ENCODE measurements around the gene LIMK1. TPM values are rescaled to one million over a fixed set of nuclear protein-coding genes. Genes with fewer than 3 reads are reported as not detected.

The LIMK1 gene
- total RNA-seq, 1 experiment from 2014 or later: 31.4 TPM

- Histone ChIP-seq H3K36me3 (ENCODE audit: control insufficient read depth, insufficient read depth, low read length) (no peaks in the 10 kb centered on the region), H3K4me3 (ENCODE audit: low read depth, low read length) (no peak overlapping the region), H3K4me1 (no peaks in the 10 kb centered on the region), H3K27me3 (replicated peaks; ENCODE audit: control insufficient read depth, insufficient read depth, low read length) (no peaks in the 10 kb centered on the region), H3K9me3 (no peaks in the 10 kb centered on the region)
- ChIA-PET POLR2A (no interaction called here), CTCF (no interaction called here)
- no peak for TF ChIP-seq CTCF (IDR thresholded peaks at IDR 0.05; ENCODE audit: insufficient read depth in 1 of 2, low read depth in 1 of 2, low read length in 1 of 2, severe bottlenecking in 1 of 2, unreplicated experiment in 1 of 2)
- Mint-ChIP-seq H3K4me1 (ENCODE audit: low read depth, unreplicated experiment) (no peaks in the 10 kb centered on the region), H3K4me3 (ENCODE audit: unreplicated experiment) (no peak overlapping the region), H3K27ac (ENCODE audit: unreplicated experiment) (no peak overlapping the region), H3K27me3 (ENCODE audit: insufficient read depth, unreplicated experiment) (peaks cover 4% of the 10 kb centered on the region), H3K9me3 (ENCODE audit: unreplicated experiment) (no peaks in the 10 kb centered on the region), H3K36me3 (ENCODE audit: insufficient read depth, unreplicated experiment) (no peaks in the 10 kb centered on the region)
- BruUV-seq (replicated peaks): no TSS peak
- intact Hi-C loops (cut with micrococcal nuclease; ENCODE audit: unreplicated experiment): no loop called here
- no peak for DNase-seq
Measured at GRCh38 chr7:74047804-74048380, 35.7 kb upstream of the LIMK1 start.

- Histone ChIP-seq H3K4me3 (ENCODE audit: low read depth, low read length) (no peak overlapping the region), H3K27me3 (replicated peaks; ENCODE audit: control insufficient read depth, insufficient read depth, low read length) (no peaks in the 10 kb centered on the region), H3K36me3 (ENCODE audit: control insufficient read depth, insufficient read depth, low read length) (no peaks in the 10 kb centered on the region), H3K9me3 (no peaks in the 10 kb centered on the region), H3K4me1 (no peaks in the 10 kb centered on the region)
- ChIA-PET POLR2A (no interaction called here), CTCF (no interaction called here)
- Mint-ChIP-seq H3K27me3 (ENCODE audit: insufficient read depth, unreplicated experiment) (peaks cover 14% of the 10 kb centered on the region), H3K27ac (ENCODE audit: unreplicated experiment) (no peak overlapping the region), H3K4me3 (ENCODE audit: unreplicated experiment) (no peak overlapping the region), H3K4me1 (ENCODE audit: low read depth, unreplicated experiment) (no peaks in the 10 kb centered on the region), H3K36me3 (ENCODE audit: insufficient read depth, unreplicated experiment) (no peaks in the 10 kb centered on the region), H3K9me3 (ENCODE audit: unreplicated experiment) (no peaks in the 10 kb centered on the region)
- no peak for TF ChIP-seq CTCF (IDR thresholded peaks at IDR 0.05; ENCODE audit: insufficient read depth in 1 of 2, low read depth in 1 of 2, low read length in 1 of 2, severe bottlenecking in 1 of 2, unreplicated experiment in 1 of 2)
- no peak for DNase-seq
- intact Hi-C loops (cut with micrococcal nuclease; ENCODE audit: unreplicated experiment): no loop called here
- no TSS peak for BruUV-seq (replicated peaks)
Measured at GRCh38 chr7:74048999-74049599, 34.5 kb upstream of the LIMK1 start.

- ChIA-PET CTCF (no interaction called here), POLR2A (no interaction called here)
- Mint-ChIP-seq H3K27me3 (ENCODE audit: insufficient read depth, unreplicated experiment) (peaks cover 17% of the 10 kb centered on the region), H3K4me3 (ENCODE audit: unreplicated experiment) (no peak overlapping the region), H3K27ac (ENCODE audit: unreplicated experiment) (no peak overlapping the region), H3K9me3 (ENCODE audit: unreplicated experiment) (no peaks in the 10 kb centered on the region), H3K36me3 (ENCODE audit: insufficient read depth, unreplicated experiment) (no peaks in the 10 kb centered on the region), H3K4me1 (ENCODE audit: low read depth, unreplicated experiment) (no peaks in the 10 kb centered on the region)
- no TSS peak for BruUV-seq (replicated peaks)
- H3K9me3 ChIP-seq: no peaks in the 10 kb centered on the region
- no peak for DNase-seq
- H3K27me3 ChIP-seq (replicated peaks; ENCODE audit: control insufficient read depth, insufficient read depth, low read length): no peaks in the 10 kb centered on the region
- no peak overlapping the region for H3K4me3 ChIP-seq (ENCODE audit: low read depth, low read length)
- no peaks in the 10 kb centered on the region for H3K4me1 ChIP-seq
- H3K36me3 ChIP-seq (ENCODE audit: control insufficient read depth, insufficient read depth, low read length): no peaks in the 10 kb centered on the region
- TF ChIP-seq CTCF (IDR thresholded peaks at IDR 0.05; ENCODE audit: insufficient read depth in 1 of 2, low read depth in 1 of 2, low read length in 1 of 2, severe bottlenecking in 1 of 2, unreplicated experiment in 1 of 2): no peak
- intact Hi-C loops (cut with micrococcal nuclease; ENCODE audit: unreplicated experiment): loop anchor here (2.0 to 5.0 kb wide), 3 partner anchors 132 to 342 kb away; no protein-coding TSS in a partner anchor
Measured at GRCh38 chr7:74049997-74050798, 33.4 kb upstream of the LIMK1 start.

All from Caco-2 (cell line).